A549 treated with DMSO at 1 μM for 4 hours (cell line): ENCODE results near the gene PTGR1. TPM values are rescaled to one million over a fixed set of nuclear protein-coding genes. Genes with fewer than 3 reads are reported as not detected.

Experiments
- total RNA-seq: library from RNA; stranded (reverse); fragments of 200-300 nt; extraction: Qiagen RNA extraction; gene quantifications from 5 replicates; pipeline ENCODE4 v1.2.3, GENCODE V29; 2022; ENCODE audit warnings: low read depth

Gene PTGR1
- 352 to 392 TPM (median 380 TPM) in 5 replicates for total RNA-seq

GRCh38 chr9:111599092-111599954 is at the start of gene PTGR1:
Gene PTGR1 (minus strand): TSS chr9:111599647. CDS start chr9:111597422, 2,225 bp downstream.

GRCh38 chr9:111631214-111631971 is 31.9 kb upstream of the PTGR1 start, which contains the start of gene DNAJC25:
Gene DNAJC25 (plus strand): TSS chr9:111631334. CDS start chr9:111631408, 74 bp downstream.

GRCh38 chr9:111525056-111525977 is 74.1 kb downstream of the PTGR1 start, which contains the start of gene ZNF483:
Gene ZNF483 (plus strand): TSS chr9:111525179. CDS start chr9:111527396, 2,217 bp downstream.

Other genes with a start within 250 kb of the PTGR1 start
- gene ECPAS, start 115.3 kb downstream of the PTGR1 start, total RNA-seq: 38.9 to 45.6 TPM (median 44.1 TPM) in 5 replicates
- 0.62 to 1.7 TPM (median 0.76 TPM) in 5 replicates for gene ZNF483, start 74.5 kb downstream of the PTGR1 start, total RNA-seq
- gene DNAJC25, start 31.7 kb upstream of the PTGR1 start, total RNA-seq: 10.0 to 12.4 TPM (median 11.9 TPM) in 5 replicates
- 58.2 to 72.1 TPM (median 63.6 TPM) in 5 replicates for gene GNG10, start 62.0 kb upstream of the PTGR1 start, total RNA-seq
- 0.07 TPM in 1 of 5 replicates, not detected in the others for gene SHOC1, start 195.3 kb upstream of the PTGR1 start, total RNA-seq